Panc1 (cell line): Measurements from ENCODE around the gene CASP6. TPM values are rescaled to one million over a fixed set of nuclear protein-coding genes. Genes with fewer than 3 reads are reported as not detected.

Experiments used
- ATAC-seq: fragments of 200-7000 bp; cut with Tn5 transposase; 2 replicates; pipeline ENCODE4 v1.9.1; 2020; ENCODE audit warnings: mild to moderate bottlenecking, moderate library complexity
- BruUV-seq: library from RNA; stranded (reverse); fragments of 400-500 nt; replicated peaks from 2 replicates; lab custom pipeline; 2021; lab: Mats Ljungman, UMichigan
- CTCF ChIA-PET: fragments of 300-600 bp; sonication (Branson Sonifier 250); formaldehyde crosslinking; loops from one replicate; lab custom pipeline; 2022; ENCODE audit warnings: antibody characterized with exemption; lab: Charles Lee
- POLR2A ChIA-PET: fragments of 300-600 bp; sonication (Branson Sonifier 250); formaldehyde crosslinking; loops from one replicate; lab custom pipeline; 2022; ENCODE audit warnings: antibody characterized with exemption; lab: Charles Lee
- DNase-seq: peaks from one replicate; pipeline ENCODE4 v3.0.0-alpha.2; 2010; ENCODE audit warnings: low read depth, low spot score
- H3K27ac ChIP-seq: 2 replicates; pipeline ENCODE4 v1.5.1; 2011; ENCODE audit warnings: mild to moderate bottlenecking, low read length, inconsistent platforms
- H3K27me3 ChIP-seq: fragments of 200-500 bp; sonication (Bioruptor generic); 2 replicates; pipeline ENCODE4 v1.6.0; 2014; ENCODE audit warnings: low read length, inconsistent platforms; ENCODE audit not compliant: control insufficient read depth, insufficient read depth
- H3K36me3 ChIP-seq: fragments of 200-500 bp; sonication (Bioruptor generic); 2 replicates; pipeline ENCODE4 v1.5.1; 2014; ENCODE audit warnings: inconsistent platforms, mild to moderate bottlenecking, low read length, moderate library complexity; ENCODE audit not compliant: control insufficient read depth, insufficient read depth
- H3K4me1 ChIP-seq: 2 replicates; pipeline ENCODE4 v1.5.1; 2011; ENCODE audit warnings: inconsistent platforms, mild to moderate bottlenecking, low read length, moderate library complexity; ENCODE audit not compliant: control insufficient read depth, insufficient read depth
- H3K4me3 ChIP-seq, 2 experiments: 2 replicates each; pipeline ENCODE4 v1.5.1; 2011 to 2012; ENCODE audit warnings: low read depth in 2 of 2, low read length in 2 of 2, mild to moderate bottlenecking in 2 of 2, inconsistent platforms in 1 of 2, moderate library complexity in 1 of 2
- H3K9me3 ChIP-seq: fragments of 200-500 bp; sonication (Bioruptor generic); 2 replicates; pipeline ENCODE4 v1.5.1; 2014; ENCODE audit warnings: low read depth, mild to moderate bottlenecking, inconsistent platforms, low read length, moderate library complexity; ENCODE audit not compliant: control insufficient read depth, insufficient read depth
- POLR2AphosphoS5 ChIP-seq: IDR thresholded peaks from 2 replicates; pipeline ENCODE4 v1.6.1; 2012; ENCODE audit warnings: mild to moderate bottlenecking, low read depth, low read length, moderate library complexity
- REST ChIP-seq, 2 experiments: IDR thresholded peaks; 2 replicates each; pipeline ENCODE4 v1.6.1; 2011 to 2012; ENCODE audit warnings: low read depth in 2 of 2, control low read depth in 1 of 2, low read length in 1 of 2, mild to moderate bottlenecking in 1 of 2, moderate library complexity in 1 of 2; ENCODE audit not compliant: insufficient read depth in 1 of 2
- SIN3A ChIP-seq: IDR thresholded peaks from 2 replicates; pipeline ENCODE4 v1.6.1; 2012; ENCODE audit warnings: low read depth, mild to moderate bottlenecking, low read length, moderate library complexity, borderline replicate concordance; ENCODE audit not compliant: insufficient read depth
- TCF7L2 ChIP-seq: IDR thresholded peaks from 2 replicates; pipeline ENCODE4 v1.6.1; 2011; ENCODE audit warnings: mild to moderate bottlenecking, low read depth, low read length, inconsistent platforms
- in situ Hi-C: cut with HindIII; loops from 2 replicates; pipeline ENCODE4 v1.10.0; 2016; ENCODE audit warnings: low sequenced_read_pairs, low pct_unique_long_range_greater_than_20kb
- intact Hi-C: fragments of 100-400 bp; cut with micrococcal nuclease; formaldehyde crosslinking; loops from one replicate; pipeline ENCODE4 v1.10.0; 2022; ENCODE audit not compliant: unreplicated experiment
- total RNA-seq: library from RNA; stranded (reverse); gene quantifications from one replicate; pipeline ENCODE4 v1.2.1, GENCODE V29; 2021; ENCODE audit not compliant: unreplicated experiment
- TF ChIP-seq, protein P1 (sequence below): fragments of 450-650 bp; IDR thresholded peaks from 2 replicates; pipeline ENCODE4 v1.5.1; 2017; ENCODE audit warnings: mild to moderate bottlenecking

The CASP6 gene
- total RNA-seq, 1 experiment from 2014 or later: 15.2 TPM

- H3K36me3 ChIP-seq: no peaks in the 10 kb centered on the region
- no TSS peak for BruUV-seq
- H3K27ac ChIP-seq: no peak overlapping the region
- POLR2A ChIA-PET: no interaction called here
- no peaks in the 10 kb centered on the region for H3K4me1 ChIP-seq
- H3K27me3 ChIP-seq: no peaks in the 10 kb centered on the region
- TF ChIP-seq POLR2AphosphoS5: no peak
- TF ChIP-seq, protein P1, sequence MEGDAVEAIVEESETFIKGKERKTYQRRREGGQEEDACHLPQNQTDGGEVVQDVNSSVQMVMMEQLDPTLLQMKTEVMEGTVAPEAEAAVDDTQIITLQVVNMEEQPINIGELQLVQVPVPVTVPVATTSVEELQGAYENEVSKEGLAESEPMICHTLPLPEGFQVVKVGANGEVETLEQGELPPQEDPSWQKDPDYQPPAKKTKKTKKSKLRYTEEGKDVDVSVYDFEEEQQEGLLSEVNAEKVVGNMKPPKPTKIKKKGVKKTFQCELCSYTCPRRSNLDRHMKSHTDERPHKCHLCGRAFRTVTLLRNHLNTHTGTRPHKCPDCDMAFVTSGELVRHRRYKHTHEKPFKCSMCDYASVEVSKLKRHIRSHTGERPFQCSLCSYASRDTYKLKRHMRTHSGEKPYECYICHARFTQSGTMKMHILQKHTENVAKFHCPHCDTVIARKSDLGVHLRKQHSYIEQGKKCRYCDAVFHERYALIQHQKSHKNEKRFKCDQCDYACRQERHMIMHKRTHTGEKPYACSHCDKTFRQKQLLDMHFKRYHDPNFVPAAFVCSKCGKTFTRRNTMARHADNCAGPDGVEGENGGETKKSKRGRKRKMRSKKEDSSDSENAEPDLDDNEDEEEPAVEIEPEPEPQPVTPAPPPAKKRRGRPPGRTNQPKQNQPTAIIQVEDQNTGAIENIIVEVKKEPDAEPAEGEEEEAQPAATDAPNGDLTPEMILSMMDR: no peak
- TF ChIP-seq REST (IDR thresholded peaks at IDR 0.05; ENCODE audit: insufficient read depth in 1 of 2, low read depth in 2 of 2, low read length in 1 of 2): no peak
- no peak for TF ChIP-seq SIN3A
- TF ChIP-seq TCF7L2: no peak
- no peak for ATAC-seq
- intact Hi-C loops (no loop called here), in situ Hi-C loops (no loop called here)
- no peak for DNase-seq
- CTCF ChIA-PET: no interaction called here
- H3K9me3 ChIP-seq: no peaks in the 10 kb centered on the region
- H3K4me3 ChIP-seq: no peak overlapping the region
These were observed 28.1 kb downstream of the CASP6 start for GRCh38 chr4:109675181-109675580.

- Histone ChIP-seq H3K4me1 (no peaks in the 10 kb centered on the region), H3K4me3 (no peak overlapping the region), H3K27me3 (no peaks in the 10 kb centered on the region), H3K36me3 (no peaks in the 10 kb centered on the region), H3K9me3 (no peaks in the 10 kb centered on the region), H3K27ac (no peak overlapping the region)
- DNase-seq: no peak
- intact Hi-C loops (no loop called here), in situ Hi-C loops (no loop called here)
- CTCF ChIA-PET: no interaction called here
- POLR2A ChIA-PET: no interaction called here
- ATAC-seq: no peak
- BruUV-seq: no TSS peak
- TF ChIP-seq TCF7L2 (no peak), SIN3A (no peak), POLR2AphosphoS5 (no peak), REST (IDR thresholded peaks at IDR 0.05; ENCODE audit: insufficient read depth in 1 of 2, low read depth in 2 of 2, low read length in 1 of 2) (no peak)
- TF ChIP-seq, protein P1: no peak
These were observed 29.9 kb downstream of the CASP6 start for GRCh38 chr4:109673303-109673702.
